SHP77 (cell line): ENCODE measurements around the gene MT1B.

Experiments used
- DNase-seq, 2 experiments: peaks; one replicate each; lab custom pipeline; 2025; lab: John Stamatoyannopoulos, UW

MT1B gene

GRCh38 chr16:56651586-56651985 is at the start of gene MT1B:
Gene MT1B (plus strand): TSS chr16:56651886. CDS start chr16:56651954, 68 bp downstream.
- DNase-seq = no peak

- DNase-seq = peak; percentile 61 to 70
These were observed 48.1 kb upstream of the MT1B start for GRCh38 chr16:56603589-56603988.

GRCh38 chr16:56604966-56605365 is 46.7 kb upstream of the MT1B start:
- DNase-seq = no peak

GRCh38 chr16:56605475-56605874 is 46.2 kb upstream of the MT1B start:
- no peak for DNase-seq

GRCh38 chr16:56606071-56606475 is 45.6 kb upstream of the MT1B start:
- DNase-seq = no peak

- DNase-seq = no peak
These were observed 45.1 kb upstream of the MT1B start for GRCh38 chr16:56606476-56607108.

GRCh38 chr16:56607109-56607618 is 44.5 kb upstream of the MT1B start:
- DNase-seq = peak in 1 of 2 experiments; percentile 37

GRCh38 chr16:56607675-56608042 is 44.0 kb upstream of the MT1B start:
- DNase-seq = no peak

GRCh38 chr16:56608043-56608875 is 43.4 kb upstream of the MT1B start, which contains the start of gene MT2A:
Gene MT2A (plus strand): TSS chr16:56608584. CDS start chr16:56608656, 72 bp downstream.
- peak; percentile 92 to 96 for DNase-seq

GRCh38 chr16:56608876-56609462 is 42.7 kb upstream of the MT1B start:
- DNase-seq = peak; percentile 8 to 13

GRCh38 chr16:56609463-56609921 is 42.2 kb upstream of the MT1B start:
- peak; percentile 25 to 27 for DNase-seq

- DNase-seq = no peak
These were observed 41.6 kb upstream of the MT1B start for GRCh38 chr16:56610017-56610608.

- no peak for DNase-seq
These were observed 41.0 kb upstream of the MT1B start for GRCh38 chr16:56610609-56611111.

GRCh38 chr16:56611281-56611833 is 40.3 kb upstream of the MT1B start:
- no peak for DNase-seq

GRCh38 chr16:56613706-56614105 is 38.0 kb upstream of the MT1B start:
- DNase-seq = no peak

- no peak for DNase-seq
These were observed 37.1 kb upstream of the MT1B start for GRCh38 chr16:56614549-56614991.

GRCh38 chr16:56615353-56615752 is 36.3 kb upstream of the MT1B start:
- DNase-seq = no peak

GRCh38 chr16:56616608-56617211 is 35.0 kb upstream of the MT1B start:
- DNase-seq = no peak

- DNase-seq = no peak
These were observed 34.2 kb upstream of the MT1B start for GRCh38 chr16:56617212-56618085.

- DNase-seq = no peak
These were observed 33.5 kb upstream of the MT1B start for GRCh38 chr16:56618138-56618537.
